ENCODE measurements around the gene DDX24.

The DDX24 gene

GRCh38 chr14:94113908-94114588 is 33.0 kb upstream of the DDX24 start:
- DNase-seq (ENCODE audit: low read depth): no peak

DNA sequence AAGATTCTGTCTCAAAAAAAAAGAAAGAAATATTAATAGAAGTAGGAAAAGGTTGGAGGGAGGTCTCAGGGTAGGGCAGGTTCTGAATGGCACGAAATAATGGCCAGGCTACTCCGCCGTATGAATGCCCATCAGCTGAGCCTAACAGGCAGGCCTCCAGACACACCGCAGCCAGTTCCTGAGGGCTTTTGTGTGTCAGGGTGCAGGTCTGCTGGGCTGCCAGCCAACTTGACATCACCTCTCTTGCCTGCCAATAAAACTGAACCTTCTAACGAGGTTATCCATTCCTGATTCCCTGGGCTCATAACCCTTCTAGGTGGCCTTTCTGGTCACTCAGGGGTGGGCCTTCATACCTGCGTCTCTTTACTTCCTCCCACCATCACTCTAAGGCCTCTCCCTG is 32.5 kb upstream of the DDX24 start:
- DNase-seq (ENCODE audit: low read depth): no peak

DNA sequence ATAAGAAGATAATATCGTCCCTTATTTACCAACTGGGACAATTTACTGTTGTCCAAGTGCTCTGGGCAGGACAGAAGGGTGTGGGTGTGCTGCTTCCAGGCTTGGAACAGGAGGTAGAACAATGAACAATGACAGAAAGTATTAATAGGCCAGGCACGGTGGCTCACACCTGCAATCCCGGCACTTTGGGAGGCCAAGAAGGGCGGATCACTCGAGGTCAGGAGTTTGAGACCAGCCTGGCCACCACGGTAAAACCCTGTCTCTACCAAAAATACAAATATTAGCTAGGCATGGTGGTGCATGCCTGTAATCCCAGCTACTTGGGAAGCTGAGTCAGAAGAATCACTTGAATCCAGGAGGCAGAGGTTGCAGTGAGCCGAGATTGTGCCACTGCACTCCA is 32.1 kb upstream of the DDX24 start:
- DNase-seq (ENCODE audit: low read depth): no peak

- DNase-seq (ENCODE audit: low read depth): no peak
Measured at GRCh38 chr14:94112513-94113063, 31.6 kb upstream of the DDX24 start.

DNA sequence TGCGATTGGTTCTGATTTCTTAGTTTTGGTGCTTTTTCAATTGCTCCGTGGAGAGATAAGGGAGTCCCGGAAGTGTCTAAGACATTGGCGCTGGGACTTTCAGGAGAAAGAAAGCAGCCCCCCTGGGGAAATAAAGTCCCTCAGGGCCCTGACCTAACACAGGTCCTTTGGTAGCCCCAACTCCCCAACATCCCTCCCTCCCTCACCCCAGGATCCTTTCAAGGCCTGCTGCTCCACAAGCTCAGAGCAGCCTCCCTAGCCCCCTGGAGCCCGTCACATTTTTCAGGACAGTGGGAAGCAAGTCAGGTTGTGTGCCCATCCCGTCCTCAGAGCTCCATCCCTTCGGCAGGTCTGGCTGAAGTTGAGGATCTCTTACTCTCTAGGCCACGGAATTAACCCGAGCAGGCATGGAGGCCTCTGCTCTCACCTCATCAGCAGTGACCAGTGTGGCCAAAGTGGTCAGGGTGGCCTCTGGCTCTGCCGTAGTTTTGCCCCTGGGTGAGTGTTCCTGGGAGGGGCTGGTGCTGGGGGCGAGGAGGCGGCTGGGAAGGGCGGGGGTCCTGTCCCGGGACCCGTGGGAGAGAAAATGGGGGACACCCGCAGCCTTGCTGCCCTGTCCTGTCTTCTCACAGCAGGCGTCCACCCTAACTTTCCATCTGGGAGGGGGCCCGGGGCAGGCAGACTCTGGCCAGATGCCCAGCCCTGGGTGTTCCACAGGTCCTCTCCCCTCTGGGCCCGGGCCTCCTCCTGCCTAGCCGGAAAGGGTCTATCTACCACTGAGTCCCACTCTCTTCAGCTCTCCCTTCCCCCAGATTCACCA is 30.5 kb upstream of the DDX24 start:
- no peak for DNase-seq (ENCODE audit: low read depth)

GRCh38 chr14:94110552-94111181 is 29.7 kb upstream of the DDX24 start, which contains the start of gene IFI27:
TSS of gene IFI27 (plus strand) at chr14:94110736.
- DNase-seq (ENCODE audit: low read depth): no peak

DNA sequence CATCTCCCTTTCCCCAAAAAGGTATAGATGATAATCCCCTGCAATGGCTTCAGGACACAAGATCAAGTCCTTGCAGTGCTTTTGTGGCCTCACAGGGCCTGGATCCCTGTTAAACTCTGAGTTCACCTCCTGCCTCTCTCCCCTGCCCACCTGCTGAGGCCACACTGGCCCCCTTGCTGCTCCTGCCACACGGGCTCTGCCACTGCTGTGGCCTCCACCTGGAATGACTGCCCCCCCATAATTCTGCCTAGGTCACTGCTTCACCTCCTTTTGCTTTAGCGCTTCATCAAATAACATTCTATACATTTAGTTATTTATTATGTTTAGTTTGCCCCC is 28.9 kb upstream of the DDX24 start:
- no peak for DNase-seq (ENCODE audit: low read depth)

DNA sequence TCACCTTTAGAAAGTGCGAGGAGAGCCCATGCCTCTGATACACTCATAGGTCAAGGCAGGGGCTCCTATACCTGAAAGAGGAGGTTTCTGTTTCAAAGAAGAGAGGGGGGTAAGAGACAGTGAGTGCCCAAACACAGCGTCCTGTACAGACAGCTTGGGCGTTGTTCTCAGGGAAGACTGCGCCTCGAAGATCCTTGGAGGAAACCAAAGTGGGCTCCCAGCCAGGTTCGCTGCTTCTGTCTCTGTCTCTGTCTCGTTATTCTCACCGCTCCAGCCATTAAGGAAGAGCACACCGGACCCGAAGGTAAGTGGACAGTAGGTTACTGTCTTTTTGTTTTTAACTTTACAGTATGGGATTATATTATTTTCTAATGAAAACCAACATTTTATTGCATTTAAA is 23.7 kb upstream of the DDX24 start:
- DNase-seq (ENCODE audit: low read depth): no peak

GRCh38 chr14:94103554-94104150 is 22.6 kb upstream of the DDX24 start:
- DNase-seq (ENCODE audit: low read depth): no peak

DNA sequence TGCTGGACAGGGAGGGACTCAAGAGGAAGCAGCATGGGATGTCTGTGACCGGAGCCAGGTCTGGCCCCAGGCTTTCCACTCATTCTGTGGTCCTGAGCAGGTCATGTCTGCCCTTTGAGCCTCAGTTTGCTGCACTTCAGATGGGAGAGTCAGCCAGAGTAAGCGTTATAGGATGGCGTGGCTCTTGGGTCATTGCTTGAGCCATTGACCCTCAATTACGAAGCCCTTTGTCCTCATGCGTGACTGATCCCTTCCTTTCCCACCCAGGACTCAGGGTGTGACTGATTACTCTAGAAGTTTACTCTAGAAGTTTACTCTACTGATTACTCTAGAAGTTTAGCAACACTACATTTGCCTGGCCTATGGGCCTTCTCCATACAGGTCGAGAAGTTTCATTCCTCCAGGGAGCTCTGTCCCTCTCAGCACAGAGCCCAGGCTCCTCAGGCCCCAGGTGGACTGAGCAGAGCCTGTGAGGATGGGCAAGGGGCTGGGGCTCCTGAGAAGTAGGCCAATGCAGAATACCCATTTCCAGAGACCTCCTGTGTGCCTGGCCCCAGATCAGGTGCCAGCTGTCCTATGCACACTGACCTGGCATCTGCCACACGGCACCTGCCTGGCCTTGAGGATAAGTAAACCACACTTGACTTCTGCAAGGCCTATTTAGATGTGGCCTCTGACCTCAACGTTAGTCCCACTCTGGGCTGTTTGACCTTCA is 21.9 kb upstream of the DDX24 start:
- DNase-seq (ENCODE audit: low read depth): no peak

- no peak for DNase-seq (ENCODE audit: low read depth)
Measured at GRCh38 chr14:94101748-94102147, 20.7 kb upstream of the DDX24 start.

- no peak for DNase-seq (ENCODE audit: low read depth)
Measured at GRCh38 chr14:94100847-94101246, 19.8 kb upstream of the DDX24 start.

DNA sequence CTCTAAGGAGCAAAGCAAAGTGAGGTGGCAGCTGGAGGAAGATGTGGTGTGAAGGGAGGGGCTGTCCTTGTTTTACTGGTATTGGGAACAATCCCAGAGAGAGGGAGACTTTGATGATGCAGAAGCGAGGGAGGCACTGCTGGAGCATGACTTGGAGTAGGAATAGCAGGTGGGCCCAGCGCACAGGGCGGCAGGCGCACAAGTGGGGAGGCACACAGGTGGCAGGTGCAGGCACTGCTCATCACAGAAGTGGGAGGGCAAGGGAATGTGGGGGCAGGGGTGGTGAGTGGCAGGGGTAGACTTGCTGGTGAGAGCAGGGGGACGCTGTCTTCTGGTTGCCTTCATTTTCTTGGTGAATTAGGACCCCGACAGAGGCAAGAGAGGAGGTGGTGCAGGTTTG is 18.0 kb upstream of the DDX24 start:
- DNase-seq (ENCODE audit: low read depth): no peak

GRCh38 chr14:94098326-94098992 is 17.5 kb upstream of the DDX24 start:
- DNase-seq (ENCODE audit: low read depth): no peak

GRCh38 chr14:94097091-94097490 is 16.1 kb upstream of the DDX24 start:
- no peak for DNase-seq (ENCODE audit: low read depth)

- DNase-seq (ENCODE audit: low read depth): no peak
Measured at GRCh38 chr14:94093418-94093817, 12.4 kb upstream of the DDX24 start.

DNA sequence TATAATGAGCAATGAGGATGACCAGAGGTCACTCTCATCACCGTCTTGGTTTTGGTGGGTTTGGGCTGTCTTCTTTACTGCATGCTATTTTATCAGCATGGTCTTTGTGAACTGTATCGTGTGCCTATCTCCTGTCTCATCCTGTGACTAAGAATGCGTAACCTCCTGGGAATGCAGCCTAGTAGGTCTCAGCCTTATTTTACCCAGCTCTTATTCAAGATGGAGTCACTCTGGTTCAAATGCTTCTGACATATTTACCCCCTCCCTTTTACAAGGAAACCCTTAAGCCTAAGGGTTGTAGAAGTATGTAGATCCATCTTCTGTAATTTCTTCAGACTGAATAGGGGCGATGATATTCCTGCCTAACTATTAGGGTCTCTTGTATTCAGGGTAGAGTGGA is 8.5 kb upstream of the DDX24 start:
- DNase-seq (ENCODE audit: low read depth): no peak

DNA sequence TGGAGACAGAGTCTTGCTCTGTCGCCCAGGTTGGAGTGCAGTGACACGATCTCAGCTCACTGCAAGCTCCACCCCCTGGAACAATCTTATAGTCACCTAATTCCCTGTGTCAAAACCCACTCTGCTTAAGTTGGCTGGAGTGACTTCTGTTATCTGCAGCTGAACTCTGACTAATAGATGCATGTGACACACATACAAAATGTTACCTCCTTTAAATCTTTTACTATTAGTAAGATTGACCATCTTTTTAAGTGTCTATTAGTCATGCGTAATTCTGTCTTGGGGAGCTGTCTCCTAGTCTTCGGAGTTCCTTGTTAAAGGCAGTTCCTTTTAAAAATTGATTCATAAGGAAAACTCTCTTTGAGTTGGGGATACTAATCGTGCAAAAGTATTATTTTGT is 7.5 kb upstream of the DDX24 start:
- DNase-seq (ENCODE audit: low read depth): no peak

DNA sequence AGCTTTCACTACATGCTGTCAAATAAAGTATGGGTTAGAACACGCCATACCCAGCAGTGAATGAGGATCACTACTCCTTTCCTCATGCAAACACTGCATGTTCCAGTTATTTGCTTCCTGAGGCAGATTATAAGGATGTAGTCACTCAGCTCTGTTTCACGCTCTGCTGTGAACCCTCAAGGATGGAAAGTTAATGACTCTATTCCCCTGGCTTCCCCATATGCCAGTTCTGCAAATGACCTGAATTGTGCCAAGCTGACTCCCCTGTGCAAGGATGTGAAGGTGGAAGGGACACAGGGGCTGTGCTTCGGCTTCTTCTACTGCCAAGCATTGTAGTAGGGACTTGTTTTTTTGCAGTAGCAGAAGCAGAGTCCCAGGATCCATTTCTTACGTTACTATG is 6.9 kb upstream of the DDX24 start:
- DNase-seq (ENCODE audit: low read depth): no peak

DNA sequence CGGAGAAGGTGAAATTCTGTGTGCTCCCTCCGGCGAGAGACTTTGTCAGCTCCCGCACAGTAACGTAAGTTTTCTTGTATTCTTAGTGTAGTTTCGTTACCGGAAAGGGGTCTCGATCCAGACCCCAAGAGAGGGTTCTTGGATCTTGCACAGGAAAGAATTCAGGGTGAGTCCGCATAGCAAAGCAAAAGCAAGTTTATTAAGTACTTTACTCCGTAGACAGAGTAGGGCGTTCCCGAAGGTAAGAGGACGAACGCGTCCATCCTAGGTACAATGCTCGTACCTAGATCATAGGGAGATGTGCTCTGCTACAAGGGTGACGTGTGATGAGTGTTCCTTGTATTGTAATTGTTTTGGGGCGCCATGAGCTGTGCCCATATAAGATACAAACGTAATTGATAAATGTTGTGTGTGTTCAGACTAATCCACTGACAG is 401 bp upstream of the DDX24 start:
- DNase-seq (ENCODE audit: low read depth): no peak
